Gastroesophageal sphincter (tissue), 4 donors: ENCODE data around the gene MARS1. TPM values are rescaled to one million over a fixed set of nuclear protein-coding genes. Genes with fewer than 3 reads are reported as not detected.

Experiments used
- ATAC-seq: fragments of 150-250 bp; one replicate; pipeline ENCODE4 v1.9.1; 2016; ENCODE audit warnings: mild to moderate bottlenecking, moderate library complexity
- H3K27ac ChIP-seq, 4 donors: fragments of 200-600 bp; sonication (generic) in 3 of 4; 1 replicate in 3 of 4; 2 replicates in 1 of 4; pipeline ENCODE4 v1.5.1; 2016 to 2019
- H3K27me3 ChIP-seq: fragments of 200-600 bp; sonication (generic); one replicate; pipeline ENCODE4 v1.5.1; 2019
- H3K36me3 ChIP-seq, 2 donors: fragments of 200-600 bp; sonication (generic); one replicate each; pipeline ENCODE4 v1.5.1; 2019; ENCODE audit warnings: control low read depth in 1 of 2
- H3K4me1 ChIP-seq, 3 donors: fragments of 200-600 bp; sonication (generic); 1 replicate in 2 of 3; 2 replicates in 1 of 3; pipeline ENCODE4 v1.5.1; 2016 to 2019; ENCODE audit warnings: control low read depth in 2 of 3
- H3K4me3 ChIP-seq, 2 donors: fragments of 200-600 bp; sonication (generic); one replicate each; pipeline ENCODE4 v1.5.1; 2019; ENCODE audit warnings: mild to moderate bottlenecking in 1 of 2, moderate library complexity in 1 of 2
- H3K9me3 ChIP-seq, 3 donors: fragments of 200-600 bp; sonication (generic); one replicate each; pipeline ENCODE4 v1.5.1; 2017 to 2019; ENCODE audit warnings: control low read depth in 2 of 3
- CTCF ChIP-seq, 4 experiments: fragments of 200-600 bp in 2 of 4; fragments of 450-650 bp in 2 of 4; sonication (generic) in 1 of 4; IDR thresholded peaks; one replicate each; pipeline ENCODE4 v1.5.1; 2017 to 2019; ENCODE audit warnings: antibody characterized with exemption in 4 of 4, mild to moderate bottlenecking in 2 of 4, moderate library complexity in 2 of 4
- EP300 ChIP-seq: sonication (generic); formaldehyde crosslinking; IDR thresholded peaks from one replicate; pipeline ENCODE4 v1.6.1; 2017; ENCODE audit warnings: antibody characterized with exemption, mild to moderate bottlenecking
- POLR2A ChIP-seq, 2 donors: fragments of 450-650 bp; IDR thresholded peaks; one replicate each; pipeline ENCODE4 v1.6.1; 2017; ENCODE audit warnings: antibody characterized with exemption in 2 of 2, mild to moderate bottlenecking in 2 of 2, moderate library complexity in 1 of 2
- POLR2AphosphoS5 ChIP-seq: sonication (generic); formaldehyde crosslinking; IDR thresholded peaks from one replicate; pipeline ENCODE4 v1.6.1; 2017; ENCODE audit warnings: antibody characterized with exemption
- WGBS, 2 donors: methylation state at CpG; one replicate each; pipeline ENCODE4 v1.1.5; 2018; ENCODE audit warnings: low coverage in 1 of 2; 5-methylcytosine and 5-hydroxymethylcytosine counted together
- small RNA-seq, 4 donors: library from RNA; depleted of rRNA; stranded (forward); fragments of <200 nt; gene quantifications; one replicate each; pipeline ENCODE3, GENCODE V24; 2016
- total RNA-seq, 4 donors: library from RNA; depleted of rRNA; stranded (reverse); fragments of >200 nt; gene quantifications; one replicate each; pipeline ENCODE4 v1.1.0, GENCODE V29; 2016

MARS1 gene
- total RNA-seq, 4 donors from 2014 or later = 67.4 to 209 (median 81.7) TPM

GRCh38 chr12:57563358-57563757, 75.5 kb downstream of the MARS1 start:
- ATAC-seq = no peak
- Histone ChIP-seq H3K9me3 (no peaks in the 10 kb centered on the region), H3K27me3 (peaks cover 17% of the 10 kb centered on the region), H3K36me3 (peaks cover 0 to 1% of the 10 kb centered on the region in 2 donors), H3K27ac (no peak overlapping the region), H3K4me1 (no peaks in the 10 kb centered on the region), H3K4me3 (no peak overlapping the region)
- 58 to 75% methylated on average over 4 of the region's 4 CpGs for WGBS, 2 donors
- TF ChIP-seq POLR2AphosphoS5 (no peak), EP300 (no peak), POLR2A (IDR thresholded peaks at IDR 0.05) (no peak), CTCF (IDR thresholded peaks at IDR 0.05) (no peak)

GRCh38 chr12:57564178-57564740, 76.4 kb downstream of the MARS1 start:
- peaks cover 0 to 10% of the 10 kb centered on the region in 2 donors for H3K36me3 ChIP-seq
- H3K4me3 ChIP-seq = no peak overlapping the region
- 70 to 81% methylated on average over 6 to 7 of the region's 7 CpGs for WGBS, 2 donors
- peaks cover 18% of the 10 kb centered on the region for H3K27me3 ChIP-seq
- no peaks in the 10 kb centered on the region for H3K4me1 ChIP-seq
- TF ChIP-seq CTCF (IDR thresholded peaks at IDR 0.05) (no peak), POLR2AphosphoS5 (no peak), POLR2A (IDR thresholded peaks at IDR 0.05) (no peak), EP300 (no peak)
- no peak overlapping the region for H3K27ac ChIP-seq
- H3K9me3 ChIP-seq = no peaks in the 10 kb centered on the region
- no peak for ATAC-seq

Small RNA genes lying within 50 kb of the gene (small RNA-seq; reads per million reads assigned to genes)
- 0 to 0.09 (median 0) reads per million in 4 donors for gene MIR616

Other genes with a start within 250 kb of the MARS1 start
- under 1 TPM in 3 of 4 donors, not detected in 1; 0.32 to 0.94 (median 0.35) TPM for gene STAC3, start 236.9 kb upstream of the MARS1 start, total RNA-seq
- 10 to 100 TPM; 38.0 to 60.1 (median 45.9) TPM for gene R3HDM2, start 57.0 kb upstream of the MARS1 start, total RNA-seq
- gene INHBC, start 53.3 kb upstream of the MARS1 start, total RNA-seq = not detected
- gene INHBE, start 32.8 kb upstream of the MARS1 start, total RNA-seq = not detected
- gene GLI1, start 28.3 kb upstream of the MARS1 start, total RNA-seq = 1 to 10 TPM in 1 of 4 donors, under 1 TPM in 3; 0.15 to 3.6 (median 0.30) TPM
- 10 to 100 TPM in 1 of 4 donors, 1 to 10 TPM in 3; 5.6 to 13.1 (median 8.9) TPM for gene ARHGAP9, start 8.2 kb upstream of the MARS1 start, total RNA-seq
- 10 to 100 TPM; 17.7 to 41.2 (median 36.5) TPM for gene DDIT3, start 32.4 kb downstream of the MARS1 start, total RNA-seq
- gene MBD6, start 34.8 kb downstream of the MARS1 start, total RNA-seq = 10 to 100 TPM in 3 of 4 donors, 1 to 10 TPM in 1; 8.9 to 22.6 (median 19.7) TPM
- gene DCTN2, start 59.1 kb downstream of the MARS1 start, total RNA-seq = 100 to 1,000 TPM; 138 to 204 (median 182) TPM
- gene KIF5A, start 62.0 kb downstream of the MARS1 start, total RNA-seq = 1 to 10 TPM in 3 of 4 donors, under 1 TPM in 1; 0.89 to 4.7 (median 1.6) TPM
- gene PIP4K2C, start 103.1 kb downstream of the MARS1 start, total RNA-seq = 10 to 100 TPM; 21.7 to 38.7 (median 33.1) TPM
- 10 to 100 TPM; 34.6 to 70.2 (median 53.2) TPM for gene DTX3, start 116.8 kb downstream of the MARS1 start, total RNA-seq
- gene ARHGEF25, start 123.4 kb downstream of the MARS1 start, total RNA-seq = 100 to 1,000 TPM; 116 to 140 (median 128) TPM
- gene B4GALNT1, start 145.1 kb downstream of the MARS1 start, total RNA-seq = 10 to 100 TPM in 1 of 4 donors, 1 to 10 TPM in 3; 2.3 to 10.1 (median 5.0) TPM
- gene OS9, start 206.1 kb downstream of the MARS1 start, total RNA-seq = 100 to 1,000 TPM; 161 to 235 (median 186) TPM